Measurements from ENCODE around the gene USP26. TPM values are rescaled to one million over a fixed set of nuclear protein-coding genes. Genes with fewer than 3 reads are reported as not detected.
"Not testable (repeated sequence)": the region's sequence is repeated elsewhere in the genome, so short reads cannot be mapped to it uniquely, and the experiment has no call there.

USP26 gene
- polyA plus RNA-seq, 1 experiment: not detected

GRCh38 chrX:133048751-133049150, 48.2 kb downstream of the USP26 start:
- Histone ChIP-seq H3K9me3 (ENCODE audit: control insufficient read depth, insufficient read depth, low read length) (peaks cover 6% of the 10 kb centered on the region; the same call in 1 of the 2 replicates), H3K4me3 (ENCODE audit: low read depth, low read length) (no peak overlapping the region), H3K27me3 (ENCODE audit: control insufficient read depth, insufficient read depth, low read length) (no peaks in the 10 kb centered on the region), H3K27ac (ENCODE audit: low read depth, low read length) (no peak overlapping the region)
- DNase-seq (ENCODE audit: low read depth, low spot score): no peak
- ChIA-PET POLR2A (no interaction called here), CTCF (no interaction called here)
- TF ChIP-seq CTCF (IDR thresholded peaks at IDR 0.05; ENCODE audit: low read depth, low read length): no peak

GRCh38 chrX:133046601-133047000, 50.3 kb downstream of the USP26 start:
- CTCF ChIA-PET: interaction anchor here (0.6 to 1.2 kb wide), 3 partner anchors 203 to 624 kb away, joined by 3 to 6 read pairs (median 4); no protein-coding TSS in a partner anchor
- POLR2A ChIA-PET: no interaction called here
- no peak overlapping the region for H3K4me3 ChIP-seq (ENCODE audit: low read depth, low read length)

GRCh38 chrX:133045986-133046385, 50.9 kb downstream of the USP26 start:
- H3K27me3 ChIP-seq (ENCODE audit: control insufficient read depth, insufficient read depth, low read length): no peaks in the 10 kb centered on the region
- no peak for TF ChIP-seq CTCF (IDR thresholded peaks at IDR 0.05; ENCODE audit: low read depth, low read length)
- CTCF ChIA-PET: interaction anchor here (0.6 to 1.2 kb wide), 2 partner anchors 203 to 625 kb away, joined by 3 to 6 read pairs; no protein-coding TSS in a partner anchor
- H3K9me3 ChIP-seq (ENCODE audit: control insufficient read depth, insufficient read depth, low read length): peaks cover 6% of the 10 kb centered on the region; the same call in 1 of the 2 replicates
- DNase-seq (ENCODE audit: low read depth, low spot score): no peak
- no peak overlapping the region for H3K27ac ChIP-seq (ENCODE audit: low read depth, low read length)
- POLR2A ChIA-PET: no interaction called here
- no peak overlapping the region for H3K4me3 ChIP-seq (ENCODE audit: low read depth, low read length)

More at GRCh38 chrX:133046601-133047000, 50.3 kb downstream of the USP26 start:
- peaks cover 6% of the 10 kb centered on the region; the same call in 1 of the 2 replicates for H3K9me3 ChIP-seq (ENCODE audit: control insufficient read depth, insufficient read depth, low read length)
- no peak for TF ChIP-seq CTCF (IDR thresholded peaks at IDR 0.05; ENCODE audit: low read depth, low read length)
- H3K27me3 ChIP-seq (ENCODE audit: control insufficient read depth, insufficient read depth, low read length): no peaks in the 10 kb centered on the region
- H3K27ac ChIP-seq (ENCODE audit: low read depth, low read length): no peak overlapping the region
- no peak for DNase-seq (ENCODE audit: low read depth, low spot score)

- CTCF ChIA-PET; H3K27me3 ChIP-seq (ENCODE audit: control insufficient read depth, insufficient read depth, low read length); POLR2A ChIA-PET; H3K4me3 ChIP-seq (ENCODE audit: low read depth, low read length); H3K27ac ChIP-seq (ENCODE audit: low read depth, low read length); DNase-seq (ENCODE audit: low read depth, low spot score); H3K9me3 ChIP-seq (ENCODE audit: control insufficient read depth, insufficient read depth, low read length): not testable (repeated sequence)
Observed at GRCh38 chrX:133044145-133044786, 52.6 kb downstream of the USP26 start.

- no peaks in the 10 kb centered on the region for H3K27me3 ChIP-seq (ENCODE audit: control insufficient read depth, insufficient read depth, low read length)
- ChIA-PET POLR2A (no interaction called here), CTCF (no interaction called here)
- H3K27ac ChIP-seq (ENCODE audit: low read depth, low read length): no peak overlapping the region
- no peak for TF ChIP-seq CTCF (IDR thresholded peaks at IDR 0.05; ENCODE audit: low read depth, low read length)
- no peak overlapping the region for H3K4me3 ChIP-seq (ENCODE audit: low read depth, low read length)
- peaks cover 6% of the 10 kb centered on the region; the same call in 1 of the 2 replicates for H3K9me3 ChIP-seq (ENCODE audit: control insufficient read depth, insufficient read depth, low read length)
- no peak for DNase-seq (ENCODE audit: low read depth, low spot score)
Observed at GRCh38 chrX:133042260-133042659, 54.6 kb downstream of the USP26 start.

Data from AG04450 (cell line).